HFFc6 (cell line): ENCODE data around the gene BARX1. TPM values are rescaled to one million over a fixed set of nuclear protein-coding genes. Genes with fewer than 3 reads are reported as not detected.

Source experiments
- DNase-seq: peaks from one replicate; pipeline ENCODE4 v3.0.0-alpha.2; 2018
- H3K27ac Mint-ChIP-seq: 2 replicates; pipeline ENCODE4 v1.8.0; 2020; ENCODE audit warnings: mild to moderate bottlenecking, mixed read lengths
- H3K27me3 Mint-ChIP-seq: 2 replicates; pipeline ENCODE4 v1.8.0; 2021; ENCODE audit warnings: mild to moderate bottlenecking, moderate library complexity, mixed read lengths; ENCODE audit not compliant: insufficient read depth
- H3K36me3 Mint-ChIP-seq: 2 replicates; pipeline ENCODE4 v1.8.0; 2021; ENCODE audit warnings: low read depth, mixed read lengths
- H3K4me1 Mint-ChIP-seq: 2 replicates; pipeline ENCODE4 v1.8.0; 2020; ENCODE audit warnings: low read depth, mixed read lengths
- H3K4me3 Mint-ChIP-seq: 2 replicates; pipeline ENCODE4 v1.8.0; 2020; ENCODE audit warnings: mild to moderate bottlenecking, moderate library complexity, mixed read lengths
- H3K9me3 Mint-ChIP-seq: 2 replicates; pipeline ENCODE4 v1.8.0; 2020; ENCODE audit warnings: mild to moderate bottlenecking, mixed read lengths
- CTCF ChIP-seq: fragments of 200-600 bp; sonication (generic); IDR thresholded peaks from 2 replicates; pipeline ENCODE4 v1.5.0; 2021; ENCODE audit warnings: antibody characterized with exemption, mild to moderate bottlenecking
- total RNA-seq, 6 experiments: library from RNA; stranded (reverse); fragmentation: NEBNext Ultra II Directional; extraction: Animal tissue kit (Norgen Biotek cat#: 25700); gene quantifications; 2 replicates in 1 of 6; 3 replicates in 5 of 6; pipeline ENCODE4 v1.2.3, GENCODE V29; 2021

The BARX1 gene
- total RNA-seq, 6 experiments from 2014 or later, result not detected

GRCh38 chr9:93994132-93994531, 39.0 kb upstream of the BARX1 start:
- Mint-ChIP-seq H3K27ac (no peak overlapping the region), H3K27me3 (peaks cover 4% of the 10 kb centered on the region; the same call in 1 of the 2 replicates), H3K4me3 (no peak overlapping the region)

GRCh38 chr9:93992830-93993229, 37.7 kb upstream of the BARX1 start:
- H3K27ac Mint-ChIP-seq, result no peak overlapping the region
- H3K36me3 Mint-ChIP-seq, result 0 out of 2 replicates have a peak, but pooled peaks cover 3% of the 10 kb centered on the region
- TF ChIP-seq CTCF, result no peak
- H3K27me3 Mint-ChIP-seq, result peaks cover 4% of the 10 kb centered on the region; the same call in 1 of the 2 replicates
- H3K9me3 Mint-ChIP-seq, result peaks cover 4% of the 10 kb centered on the region; the same call in 1 of the 2 replicates
- no peaks in the 10 kb centered on the region for H3K4me1 Mint-ChIP-seq
- H3K4me3 Mint-ChIP-seq, result no peak overlapping the region
- DNase-seq, result no peak

More at GRCh38 chr9:93994132-93994531, 39.0 kb upstream of the BARX1 start:
- no peak for DNase-seq
- Mint-ChIP-seq H3K4me1 (no peaks in the 10 kb centered on the region), H3K36me3 (0 out of 2 replicates have a peak, but pooled peaks cover 3% of the 10 kb centered on the region), H3K9me3 (peaks cover 4% of the 10 kb centered on the region; the same call in 1 of the 2 replicates)
- TF ChIP-seq CTCF, result no peak

- H3K4me1 Mint-ChIP-seq, result no peaks in the 10 kb centered on the region
- H3K4me3 Mint-ChIP-seq, result no peak overlapping the region
- 0 out of 2 replicates have a peak, but pooled peaks cover 3% of the 10 kb centered on the region for H3K36me3 Mint-ChIP-seq
- H3K27me3 Mint-ChIP-seq, result peaks cover 4% of the 10 kb centered on the region
- H3K27ac Mint-ChIP-seq, result no peak overlapping the region
- TF ChIP-seq CTCF, result no peak
- no peak for DNase-seq
- H3K9me3 Mint-ChIP-seq, result peaks cover 12% of the 10 kb centered on the region; the same call in 1 of the 2 replicates
Measured at GRCh38 chr9:93990448-93990847, 35.3 kb upstream of the BARX1 start.

GRCh38 chr9:93988056-93988455, 32.9 kb upstream of the BARX1 start:
- no peak overlapping the region for H3K4me3 Mint-ChIP-seq
- no peak for DNase-seq
- no peak for TF ChIP-seq CTCF
- peaks cover 12% of the 10 kb centered on the region; the same call in 1 of the 2 replicates for H3K9me3 Mint-ChIP-seq
- no peaks in the 10 kb centered on the region for H3K4me1 Mint-ChIP-seq
- H3K36me3 Mint-ChIP-seq, result 0 out of 2 replicates have a peak, but pooled peaks cover 3% of the 10 kb centered on the region
- H3K27me3 Mint-ChIP-seq, result no peaks in the 10 kb centered on the region; the same call in none of the 2 replicates
- no peak overlapping the region for H3K27ac Mint-ChIP-seq

- Mint-ChIP-seq H3K27me3 (peaks cover 12% of the 10 kb centered on the region), H3K4me3 (no peak overlapping the region), H3K36me3 (no peaks in the 10 kb centered on the region), H3K4me1 (no peaks in the 10 kb centered on the region), H3K27ac (no peak overlapping the region), H3K9me3 (peaks cover 8% of the 10 kb centered on the region; the same call in 1 of the 2 replicates)
- TF ChIP-seq CTCF, result no peak
- DNase-seq, result no peak
Measured at GRCh38 chr9:93984860-93985259, 29.7 kb upstream of the BARX1 start.
